NCI-H187 treated with DMSO at 0.1 percent for 48 hours (cell line): ENCODE results near the gene MIS18BP1.
"Not testable (repeated sequence)": the region's sequence is repeated elsewhere in the genome, so short reads cannot be mapped to it uniquely, and the experiment has no call there.

ENCODE experiments used
- DNase-seq: peaks from one replicate; lab custom pipeline; 2025; lab: John Stamatoyannopoulos, UW

Gene MIS18BP1

GRCh38 chr14:45246151-45246550, 6.9 kb downstream of the MIS18BP1 start:
- DNase-seq: no peak

GRCh38 chr14:45242706-45243105, 10.3 kb downstream of the MIS18BP1 start:
- DNase-seq: no peak

- no peak for DNase-seq
Measured at GRCh38 chr14:45238988-45239387, 14.0 kb downstream of the MIS18BP1 start.

- DNase-seq: no peak
Measured at GRCh38 chr14:45227566-45227965, 25.4 kb downstream of the MIS18BP1 start.

GRCh38 chr14:45222485-45223262, 30.3 kb downstream of the MIS18BP1 start:
- no peak for DNase-seq

- not testable (repeated sequence) for DNase-seq
Measured at GRCh38 chr14:45214341-45214740, 38.7 kb downstream of the MIS18BP1 start.

- DNase-seq: not testable (repeated sequence)
Measured at GRCh38 chr14:45213716-45214115, 39.3 kb downstream of the MIS18BP1 start.

- no peak for DNase-seq
Measured at GRCh38 chr14:45212231-45212630, 40.8 kb downstream of the MIS18BP1 start.

DNA sequence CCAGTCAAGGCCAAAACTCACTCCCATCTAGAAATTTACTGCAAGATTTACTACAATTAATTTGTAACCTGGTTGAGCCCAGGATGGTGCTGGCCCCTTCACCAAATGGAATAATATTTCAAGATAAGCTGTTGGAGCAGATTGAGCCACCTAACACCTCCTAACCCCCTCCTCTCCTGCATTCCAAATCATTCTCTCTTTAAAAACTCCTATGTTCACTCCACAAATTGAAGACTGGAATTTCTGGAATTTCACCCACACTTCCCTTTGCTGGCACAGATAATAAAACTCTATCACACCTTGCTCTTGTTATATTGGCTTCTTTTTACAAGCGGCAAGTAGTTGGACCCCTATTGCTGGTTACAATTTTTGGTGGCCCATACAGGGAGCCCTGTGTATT, 41.7 kb downstream of the MIS18BP1 start:
- DNase-seq: no peak

GRCh38 chr14:45210159-45210558, 42.8 kb downstream of the MIS18BP1 start:
- no peak for DNase-seq

GRCh38 chr14:45204241-45204640, 48.8 kb downstream of the MIS18BP1 start:
- no peak for DNase-seq

DNA sequence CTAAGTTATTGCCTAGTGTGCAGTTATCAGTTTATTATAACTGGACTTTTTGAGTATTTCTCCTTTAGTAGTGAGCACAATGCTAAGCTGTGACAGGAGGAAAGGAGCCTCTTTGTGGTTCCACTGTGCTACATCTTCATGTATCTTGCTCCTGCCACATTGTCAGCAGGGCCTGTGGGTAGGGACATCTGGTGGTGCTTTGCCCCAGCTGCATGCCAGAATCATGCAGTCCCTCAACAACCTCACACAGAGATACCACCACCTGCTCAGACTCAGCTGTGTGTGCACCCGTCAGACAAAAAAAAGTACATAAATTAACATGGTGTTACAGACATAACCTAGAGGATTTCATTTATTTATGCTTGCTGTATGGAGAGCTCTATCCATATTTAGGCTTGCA, 51.1 kb downstream of the MIS18BP1 start:
- no peak for DNase-seq

DNA sequence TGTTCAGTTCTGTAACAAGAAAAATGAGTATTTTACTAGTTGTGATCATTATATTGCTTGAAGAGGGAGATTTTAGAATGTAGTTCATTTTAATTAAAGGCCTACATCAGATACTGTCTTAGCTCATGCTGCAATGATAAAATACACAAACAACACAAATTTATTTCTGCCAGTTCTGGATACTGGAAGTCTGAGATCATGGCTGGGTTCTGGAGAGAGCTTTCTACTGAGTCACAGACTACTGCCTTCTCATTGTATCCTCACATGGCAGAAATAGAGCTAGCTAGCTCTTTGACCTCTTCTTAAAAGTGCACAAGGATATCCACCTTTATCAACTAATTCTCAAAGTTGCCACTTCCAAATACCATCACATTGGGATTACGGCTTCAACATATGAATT, 53.8 kb downstream of the MIS18BP1 start:
- no peak for DNase-seq

GRCh38 chr14:45198551-45198950, 54.5 kb downstream of the MIS18BP1 start:
- no peak for DNase-seq

DNA sequence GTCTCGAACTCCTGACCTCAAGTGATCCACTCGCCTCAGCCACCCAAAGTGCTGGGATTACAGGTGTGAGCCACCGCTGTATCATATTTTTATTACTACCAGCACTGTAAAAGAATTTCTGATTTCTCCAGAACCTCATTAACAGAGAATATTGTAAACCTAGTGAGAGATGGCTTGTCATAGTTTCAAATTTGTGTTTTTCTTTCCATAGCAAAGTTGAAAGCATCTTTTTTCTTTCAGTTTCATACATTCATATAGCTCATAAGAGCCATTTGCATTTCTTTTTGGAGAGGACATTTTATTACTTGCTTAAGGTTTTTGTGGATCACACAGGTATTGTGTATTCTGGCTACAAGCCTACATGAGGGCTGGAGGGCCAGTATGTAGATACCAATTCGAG, 58.0 kb downstream of the MIS18BP1 start:
- no peak for DNase-seq

- no peak for DNase-seq
Measured at GRCh38 chr14:45185100-45185814, 67.7 kb downstream of the MIS18BP1 start.

- DNase-seq: no peak
Measured at GRCh38 chr14:45181806-45182205, 71.2 kb downstream of the MIS18BP1 start.

DNA sequence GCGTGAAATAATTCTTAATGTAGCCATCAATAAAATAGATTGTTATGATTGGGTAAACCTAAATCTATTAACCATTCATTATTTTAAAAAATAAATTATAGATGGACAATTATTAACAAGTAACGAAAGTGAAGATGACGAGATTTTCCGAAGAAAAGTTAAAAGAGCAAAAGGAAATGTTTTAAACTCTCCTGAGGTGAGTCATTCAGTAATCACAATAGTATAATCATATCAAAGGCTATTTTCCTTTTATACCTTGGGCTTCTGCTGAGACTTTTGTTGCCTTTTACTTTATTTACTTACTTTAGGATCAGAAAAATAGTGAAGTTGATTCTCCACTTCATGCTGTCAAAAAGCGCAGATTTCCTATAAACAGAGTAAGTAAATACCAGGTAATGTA, 71.7 kb downstream of the MIS18BP1 start:
- no peak for DNase-seq

- DNase-seq: no peak
Measured at GRCh38 chr14:45177076-45177475, 75.9 kb downstream of the MIS18BP1 start.

- DNase-seq: no peak
Measured at GRCh38 chr14:45169906-45170305, 83.1 kb downstream of the MIS18BP1 start.

DNA sequence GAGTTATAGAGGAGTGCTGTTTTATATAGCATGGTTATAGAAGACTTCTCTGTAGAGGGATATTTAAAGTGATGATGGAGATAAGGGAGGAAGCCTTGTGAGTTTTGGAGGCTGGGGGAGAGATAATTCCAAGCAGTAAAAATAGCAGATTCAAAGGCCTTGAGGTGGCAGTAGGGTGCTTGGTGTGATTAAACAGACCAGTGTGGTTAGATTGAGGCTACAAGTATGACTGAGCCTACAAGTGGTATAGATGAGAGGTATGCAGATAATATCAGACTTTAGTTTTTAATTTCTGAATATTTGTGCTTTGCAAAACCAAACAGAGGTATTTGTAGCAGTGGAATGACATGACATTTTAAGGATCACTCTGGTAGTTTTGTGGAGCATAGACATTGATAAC, 96.9 kb downstream of the MIS18BP1 start:
- no peak for DNase-seq
